Skeletal muscle cell (primary cell): Measurements from ENCODE around the gene NPLOC4.
A peak's percentile ranks its signal among the peaks of the same experiment; 100 is the strongest.

Experiments
- DNase-seq: peaks from one replicate; pipeline ENCODE4 v3.0.0-alpha.2; 2010; ENCODE audit warnings: low read depth
- H3K4me3 ChIP-seq: 2 replicates; pipeline ENCODE4 v1.5.1; 2011; ENCODE audit warnings: low read depth, mild to moderate bottlenecking, control low read depth, low read length, moderate library complexity

NPLOC4 gene

DNA sequence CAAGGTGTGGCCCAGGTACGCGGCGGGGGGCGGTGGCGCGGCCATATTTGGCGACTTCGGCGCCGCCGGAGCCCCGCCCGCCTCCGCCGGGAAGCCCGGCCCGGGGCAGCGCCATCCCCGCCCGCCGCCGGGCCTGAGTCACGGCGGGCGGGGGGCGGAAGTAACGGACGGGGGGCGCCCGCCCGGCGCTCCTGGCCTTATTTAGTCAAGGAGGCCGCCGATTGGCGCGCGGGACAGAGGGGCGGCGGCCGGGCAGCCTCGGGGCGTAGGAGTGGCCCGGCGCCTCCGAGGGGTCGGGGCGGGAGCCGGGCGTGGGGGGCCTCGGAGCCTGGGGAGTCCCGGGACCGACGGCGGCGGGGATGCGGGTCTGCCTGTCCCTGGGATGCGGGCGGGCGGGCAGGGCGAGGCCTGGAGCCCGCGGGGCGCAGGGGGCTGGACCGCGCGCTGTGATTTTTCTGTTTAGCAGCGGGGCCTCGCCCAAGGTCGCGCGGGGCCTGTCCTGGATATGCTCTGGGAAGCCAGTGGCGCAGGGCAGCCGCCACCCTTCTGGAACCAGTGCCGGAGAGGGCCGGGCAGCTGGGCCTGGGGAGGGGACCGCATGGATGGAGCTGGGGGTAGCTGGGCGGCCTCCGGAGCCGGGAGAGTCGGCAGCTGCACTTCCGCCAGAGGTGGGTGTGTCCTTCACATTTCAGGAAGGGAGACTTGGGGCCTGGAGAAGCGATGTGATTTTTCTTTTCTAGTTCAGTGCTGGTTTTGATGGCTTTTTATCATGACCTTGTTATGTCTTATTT is 122.0 kb downstream of the NPLOC4 start:
- peak overlapping the region; percentile 72 for H3K4me3 ChIP-seq
- DNase-seq, result peak; percentile 56

DNA sequence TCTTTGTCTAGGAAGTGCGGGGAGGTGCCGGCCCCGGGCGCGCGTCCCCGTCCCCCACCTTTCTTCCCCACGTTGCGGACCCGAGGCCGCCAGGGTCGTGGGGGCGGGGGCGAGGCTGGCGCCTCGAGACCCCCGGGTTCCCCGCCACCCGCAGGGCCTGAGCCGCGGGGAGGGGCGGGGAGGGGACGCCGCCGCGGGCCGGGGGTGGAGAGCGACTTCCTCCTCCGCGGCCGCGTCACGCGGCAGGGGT is 122.5 kb downstream of the NPLOC4 start:
- H3K4me3 ChIP-seq, result peak overlapping the region; percentile 72
- DNase-seq, result no peak

DNA sequence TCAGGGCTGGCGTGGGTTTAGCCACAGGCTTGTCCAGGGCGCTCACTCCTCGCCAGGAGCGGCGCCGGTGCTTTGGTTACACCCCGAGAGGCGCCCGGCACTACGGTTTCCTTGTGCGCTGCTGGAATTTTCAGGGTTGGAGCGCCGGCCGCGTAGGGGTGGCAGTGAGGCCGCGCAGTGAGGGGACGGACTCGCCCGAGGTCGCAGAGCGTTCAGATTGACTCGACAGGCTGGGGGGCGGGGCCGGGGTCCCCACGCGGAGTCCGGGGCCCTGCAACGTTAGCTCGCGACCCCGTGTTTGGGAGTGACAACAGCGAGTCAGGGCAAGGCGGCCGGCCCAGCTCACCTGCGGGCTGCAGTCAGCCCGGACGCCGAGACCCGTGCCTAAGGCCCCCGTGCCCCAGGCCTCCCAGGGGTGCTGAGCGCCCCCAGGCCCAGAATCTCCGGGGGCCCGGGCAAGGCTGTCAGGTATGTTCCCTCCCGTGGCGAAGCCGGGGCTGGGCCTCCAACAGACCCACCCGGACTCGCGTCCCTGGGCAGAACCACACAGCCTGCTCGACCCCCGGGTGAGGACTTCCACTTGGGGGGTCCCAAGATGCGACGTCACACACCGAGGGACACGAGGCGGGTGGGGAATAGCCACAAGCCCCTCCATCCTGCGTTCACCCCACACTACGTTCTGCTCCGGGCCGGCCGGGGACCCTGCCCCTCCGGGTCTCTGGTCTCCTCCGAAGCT is 123.0 kb downstream of the NPLOC4 start:
- peak overlapping the region; percentile 72 for H3K4me3 ChIP-seq
- DNase-seq, result peak; percentile 38

DNA sequence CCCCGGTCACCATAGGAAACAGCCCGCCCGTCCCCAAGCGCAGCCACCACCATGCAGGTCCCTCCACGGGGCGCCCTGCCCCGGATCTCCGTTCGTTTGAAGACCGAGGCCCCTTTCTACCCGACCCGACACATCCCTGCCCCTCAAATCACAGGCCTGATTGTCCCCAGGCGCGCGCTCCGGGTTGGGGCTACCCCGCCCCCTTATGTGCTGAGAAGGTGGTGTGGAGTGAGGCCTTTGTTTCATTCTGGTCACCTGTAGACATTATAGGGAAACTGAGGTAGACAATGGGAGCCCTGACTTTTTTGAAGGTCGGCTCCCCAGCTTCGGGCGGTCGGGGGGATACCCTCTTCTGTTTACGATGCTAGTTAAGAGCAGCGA is 123.5 kb downstream of the NPLOC4 start:
- H3K4me3 ChIP-seq, result peak overlapping the region; percentile 72
- DNase-seq, result no peak

DNA sequence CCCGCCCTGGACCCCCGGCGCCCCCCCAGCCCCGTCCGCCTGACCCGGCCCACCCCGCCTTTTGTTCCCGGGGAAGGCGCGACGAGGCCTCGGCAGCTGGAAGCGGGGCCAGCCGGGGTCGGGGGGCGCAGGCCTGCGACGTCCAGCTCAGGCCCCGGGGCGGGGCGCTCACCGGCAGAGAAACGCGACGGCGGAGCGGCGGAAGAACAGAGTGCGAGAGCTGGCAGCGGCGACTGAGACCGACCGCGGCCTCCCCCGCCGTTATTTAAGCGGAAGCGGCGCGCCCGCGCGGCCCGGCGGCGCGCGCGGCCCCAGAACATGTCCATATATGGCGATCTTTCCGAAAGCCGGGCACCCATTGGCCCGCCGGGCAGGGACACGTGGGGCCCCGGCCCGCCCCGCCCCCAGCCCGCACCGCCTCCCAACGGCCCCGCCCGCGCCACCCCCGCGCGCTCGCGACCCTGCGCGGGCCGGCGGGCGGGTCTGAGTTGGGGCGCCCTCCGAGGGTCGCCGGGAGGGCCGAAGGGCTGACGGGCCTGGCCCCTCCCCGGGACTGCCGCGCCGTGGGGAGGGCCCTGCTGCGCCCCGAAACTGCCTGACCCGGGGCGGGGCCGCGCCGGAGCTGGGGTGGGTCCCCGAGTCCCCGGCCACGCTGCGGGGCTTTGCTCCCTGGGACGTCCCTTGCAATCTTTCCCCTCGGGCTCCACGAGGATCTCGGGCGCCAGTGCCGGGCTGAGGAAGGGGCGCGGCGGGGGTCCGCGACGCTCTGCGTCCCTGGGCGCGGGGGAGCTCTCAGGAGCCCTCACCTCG is 124.1 kb downstream of the NPLOC4 start, which contains the start of gene ACTG1:
ACTG1 (minus strand) TSS at position 238 of the 810 bp plus-strand sequence. CDS start 445 bp downstream, outside the sequence.
- peak; percentile 75 for DNase-seq
- H3K4me3 ChIP-seq, result peak within 1 kb of the TSS; percentile 86

DNA sequence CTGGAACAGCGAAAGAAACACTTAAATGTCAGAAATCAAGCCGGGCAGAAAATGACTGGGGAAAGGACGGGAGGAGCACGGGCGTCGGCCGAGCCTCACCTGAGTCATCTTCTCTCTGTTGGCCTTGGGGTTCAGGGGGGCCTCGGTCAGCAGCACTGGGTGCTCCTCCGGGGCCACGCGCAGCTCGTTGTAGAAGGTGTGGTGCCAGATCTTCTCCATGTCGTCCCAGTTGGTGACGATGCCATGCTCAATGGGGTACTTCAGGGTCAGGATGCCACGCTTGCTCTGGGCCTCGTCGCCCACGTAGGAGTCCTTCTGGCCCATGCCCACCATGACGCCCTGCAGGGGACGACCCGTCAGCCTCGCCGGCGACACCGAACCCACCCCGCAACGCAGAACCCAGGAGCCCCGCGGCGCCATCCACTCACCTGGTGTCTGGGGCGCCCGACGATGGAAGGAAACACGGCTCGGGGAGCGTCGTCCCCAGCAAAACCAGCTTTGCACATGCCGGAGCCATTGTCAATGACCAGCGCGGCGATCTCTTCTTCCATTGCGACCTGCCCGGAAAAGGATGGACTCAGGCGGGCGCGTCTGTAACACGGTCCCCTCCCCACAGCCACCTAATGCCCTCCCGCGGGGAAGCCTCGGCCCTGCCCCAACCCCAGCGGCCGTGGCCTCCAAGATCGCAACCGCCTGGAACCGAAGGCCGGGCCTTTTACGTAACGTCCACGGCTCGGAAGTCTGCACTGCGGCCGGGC is 124.9 kb downstream of the NPLOC4 start:
- H3K4me3 ChIP-seq, result peak overlapping the region; percentile 86
- no peak for DNase-seq

DNA sequence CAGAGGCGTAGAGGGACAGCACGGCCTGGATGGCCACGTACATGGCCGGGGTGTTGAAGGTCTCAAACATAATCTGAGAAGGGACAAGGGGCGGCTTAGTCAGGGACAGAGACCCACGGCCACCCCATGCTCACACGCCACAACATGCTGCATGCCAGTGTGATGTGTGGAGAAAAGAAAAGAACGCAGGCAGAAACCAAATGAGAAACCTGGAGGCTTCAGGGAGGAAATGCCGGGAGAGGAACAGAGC is 125.4 kb downstream of the NPLOC4 start:
- no peak for DNase-seq
- H3K4me3 ChIP-seq, result peak overlapping the region; percentile 86

DNA sequence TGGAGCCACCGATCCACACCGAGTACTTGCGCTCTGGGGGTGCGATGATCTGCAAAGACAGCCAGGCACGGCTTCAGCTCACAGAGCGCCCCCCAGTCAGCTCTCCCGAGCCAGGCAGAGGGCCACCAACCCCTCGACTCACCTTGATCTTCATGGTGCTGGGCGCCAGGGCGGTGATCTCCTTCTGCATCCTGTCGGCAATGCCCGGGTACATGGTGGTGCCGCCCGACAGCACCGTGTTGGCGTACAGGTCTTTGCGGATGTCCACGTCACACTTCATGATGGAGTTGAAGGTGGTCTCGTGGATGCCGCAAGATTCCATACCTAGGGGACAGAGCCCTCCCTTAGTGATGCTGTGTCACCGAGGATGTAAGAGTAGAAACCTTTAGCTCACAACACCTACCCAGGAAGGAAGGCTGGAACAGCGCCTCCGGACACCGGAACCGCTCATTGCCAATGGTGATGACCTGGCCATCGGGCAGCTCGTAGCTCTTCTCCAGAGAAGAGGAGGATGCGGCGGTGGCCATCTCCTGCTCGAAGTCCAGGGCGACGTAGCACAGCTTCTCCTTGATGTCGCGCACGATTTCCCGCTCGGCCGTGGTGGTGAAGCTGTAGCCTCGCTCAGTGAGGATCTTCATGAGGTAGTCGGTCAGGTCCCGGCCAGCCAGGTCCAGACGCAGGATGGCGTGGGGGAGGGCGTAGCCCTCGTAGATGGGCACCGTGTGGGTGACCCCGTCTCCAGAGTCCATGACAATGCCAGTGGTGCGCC is 125.9 kb downstream of the NPLOC4 start:
- H3K4me3 ChIP-seq, result peak overlapping the region; percentile 86
- DNase-seq, result no peak

DNA sequence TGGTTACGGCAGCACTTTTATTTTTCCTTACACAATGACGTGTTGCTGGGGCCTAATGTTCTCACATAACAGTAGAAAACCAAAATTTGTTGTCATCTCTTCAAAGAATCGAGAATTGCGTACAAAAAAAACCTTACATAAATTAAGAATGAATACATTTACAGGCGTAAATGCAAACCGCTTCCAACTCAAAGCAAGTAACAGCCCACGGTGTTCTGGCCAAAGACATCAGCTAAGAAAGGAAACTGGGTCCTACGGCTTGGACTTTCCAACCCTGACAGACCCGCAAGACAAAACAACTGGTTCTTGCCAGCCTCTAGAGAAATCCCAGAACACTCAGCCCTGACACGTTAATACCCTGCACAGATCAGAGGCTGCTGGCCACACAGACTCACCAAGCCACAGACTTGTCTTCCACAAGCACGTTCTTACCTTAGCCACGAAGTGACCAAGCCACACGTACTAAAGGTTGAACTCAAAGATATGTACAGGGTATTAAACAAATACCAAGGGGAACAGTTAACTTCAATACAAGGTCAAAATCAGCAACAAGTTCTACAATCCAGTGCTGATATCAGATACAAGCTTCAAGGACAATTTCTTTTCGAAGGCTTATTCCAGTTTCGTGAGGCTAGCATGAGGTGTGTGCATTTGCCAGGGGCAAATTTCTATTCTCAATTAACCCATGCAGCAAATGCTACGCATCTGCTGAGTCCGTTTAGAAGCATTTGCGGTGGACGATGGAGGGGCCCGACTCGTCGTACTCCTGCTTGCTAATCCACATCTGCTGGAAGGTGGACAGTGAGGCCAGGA is 126.7 kb downstream of the NPLOC4 start:
- no peak for DNase-seq
- peak overlapping the region; percentile 86 for H3K4me3 ChIP-seq

DNA sequence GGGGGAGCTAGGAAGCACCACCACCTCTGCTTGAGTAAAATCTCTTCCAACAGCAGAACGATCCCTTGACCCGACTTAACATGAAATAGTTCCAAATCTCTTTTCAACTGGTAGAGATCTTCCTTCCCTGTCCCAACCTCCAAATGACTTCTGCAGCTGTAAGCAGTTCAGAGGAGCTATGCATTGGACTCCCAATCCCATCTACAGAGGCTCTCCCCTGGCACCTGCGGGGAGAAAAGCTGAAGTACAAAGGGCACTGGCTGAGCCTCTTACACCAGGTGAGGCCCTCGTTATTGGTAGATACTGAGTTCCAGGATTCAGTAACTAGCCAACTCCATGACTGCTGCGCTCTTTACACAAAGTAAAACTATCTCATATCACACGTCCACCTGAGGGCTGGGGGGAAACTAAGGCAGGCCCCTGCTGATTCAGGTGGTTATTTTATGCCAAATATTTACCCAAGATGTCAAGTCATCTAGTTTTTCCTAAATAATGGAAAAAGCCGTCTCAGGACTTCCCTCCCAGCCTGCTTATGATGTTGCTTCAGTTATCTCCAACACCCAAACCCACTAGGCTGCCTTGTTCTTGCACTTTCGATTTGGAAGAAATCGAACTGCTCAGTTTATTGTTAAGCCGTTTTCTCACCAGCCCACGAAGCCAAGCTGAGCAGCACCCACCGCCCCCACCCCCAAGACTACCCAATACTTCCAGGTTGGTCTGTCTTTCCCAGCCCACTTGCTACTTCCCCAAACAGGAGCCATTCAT is 127.5 kb downstream of the NPLOC4 start:
- H3K4me3 ChIP-seq, result peak overlapping the region; percentile 86
- DNase-seq, result no peak

DNA sequence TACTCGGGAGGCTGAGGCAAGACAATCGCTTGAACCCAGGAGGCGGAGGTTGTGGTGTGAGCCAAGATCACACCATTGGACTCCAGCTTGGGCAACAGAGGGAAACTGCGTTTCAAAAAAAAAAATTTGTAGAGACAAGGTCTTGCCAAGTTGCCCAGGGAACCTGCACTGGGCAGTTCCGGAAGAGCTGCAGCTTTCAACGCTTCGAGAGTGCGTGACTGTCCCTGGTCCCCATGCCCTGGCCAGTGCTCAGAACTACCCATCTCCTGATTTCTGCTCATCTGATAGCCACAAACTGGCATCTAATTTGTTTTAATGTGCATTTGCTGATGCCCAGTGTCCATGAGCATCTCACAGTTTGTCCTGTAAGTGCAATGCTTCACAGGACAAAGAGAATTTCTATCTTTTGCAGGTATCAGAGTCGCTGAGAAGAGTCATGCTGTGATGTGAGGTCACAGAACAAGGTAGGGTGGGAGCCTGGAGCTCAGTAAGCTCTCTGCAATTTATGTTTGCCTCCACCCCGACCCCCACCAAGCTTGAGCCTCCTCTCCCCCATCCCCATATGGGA is 128.2 kb downstream of the NPLOC4 start:
- H3K4me3 ChIP-seq, result peak overlapping the region; percentile 86
- no peak for DNase-seq
